ENCODE results near the gene SLC9A4.

GRCh38 chr2:102473631-102474030 is 605 bp downstream of the SLC9A4 start:
- TF ChIP-seq CTCF (IDR thresholded peaks at IDR 0.05; ENCODE audit: insufficient read depth, low read length, poor library complexity, severe bottlenecking) (no peak), EZH2phosphoT487 (conservative IDR thresholded peaks at IDR 0.05; ENCODE audit: low read length) (no peak)

Data from SU-DHL-6 (cell line).